T follicular helper cell (primary cell): Measurements from ENCODE around the gene ASCC3.

Experiments used
- DNase-seq: peaks from one replicate; pipeline ENCODE4 v3.0.0-alpha.2; 2020; ENCODE audit warnings: low read depth

The ASCC3 gene

GRCh38 chr6:100726666-100727065 lies 154.5 kb downstream of the ASCC3 start:
- no peak for DNase-seq

DNA sequence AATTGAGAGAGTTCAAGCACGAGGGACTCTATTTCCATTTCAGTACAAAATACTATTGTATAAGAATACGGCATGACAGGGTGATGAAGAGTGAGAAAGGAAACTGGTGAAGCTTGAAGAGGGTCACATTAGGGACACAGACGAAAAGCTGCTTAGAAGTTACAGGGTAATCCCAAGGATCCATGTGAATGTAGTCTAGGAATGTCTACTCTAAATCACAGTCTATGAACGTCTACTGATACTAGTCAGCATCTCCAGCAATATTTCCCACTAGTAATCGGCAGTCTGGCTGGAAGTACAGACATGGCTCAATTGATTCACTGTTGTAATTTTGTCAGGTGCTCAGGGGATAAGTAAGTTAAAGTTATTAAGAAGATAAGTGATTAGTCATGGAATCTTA lies 156.4 kb downstream of the ASCC3 start:
- no peak for DNase-seq

DNA sequence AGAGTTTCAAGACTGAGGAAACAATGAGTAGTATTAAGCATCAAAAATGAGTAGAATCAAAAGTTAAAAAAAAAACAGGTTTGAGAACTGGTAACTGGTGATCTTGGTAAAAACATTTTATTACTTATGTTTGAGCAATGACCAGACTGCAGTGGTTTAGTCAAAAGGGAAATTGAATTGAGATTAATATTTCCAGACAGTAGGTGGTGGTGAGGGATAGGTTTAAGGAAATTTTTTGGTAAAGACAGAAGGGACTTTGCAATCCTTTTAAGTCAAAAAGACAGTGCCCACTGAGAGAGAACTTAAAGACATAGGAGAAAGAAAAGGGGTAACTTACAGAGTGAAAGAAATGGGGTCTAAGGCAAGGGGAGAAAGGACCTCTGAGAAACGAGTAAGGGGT lies 156.9 kb downstream of the ASCC3 start:
- DNase-seq: no peak

GRCh38 chr6:100721256-100721655 lies 159.9 kb downstream of the ASCC3 start:
- DNase-seq: no peak

DNA sequence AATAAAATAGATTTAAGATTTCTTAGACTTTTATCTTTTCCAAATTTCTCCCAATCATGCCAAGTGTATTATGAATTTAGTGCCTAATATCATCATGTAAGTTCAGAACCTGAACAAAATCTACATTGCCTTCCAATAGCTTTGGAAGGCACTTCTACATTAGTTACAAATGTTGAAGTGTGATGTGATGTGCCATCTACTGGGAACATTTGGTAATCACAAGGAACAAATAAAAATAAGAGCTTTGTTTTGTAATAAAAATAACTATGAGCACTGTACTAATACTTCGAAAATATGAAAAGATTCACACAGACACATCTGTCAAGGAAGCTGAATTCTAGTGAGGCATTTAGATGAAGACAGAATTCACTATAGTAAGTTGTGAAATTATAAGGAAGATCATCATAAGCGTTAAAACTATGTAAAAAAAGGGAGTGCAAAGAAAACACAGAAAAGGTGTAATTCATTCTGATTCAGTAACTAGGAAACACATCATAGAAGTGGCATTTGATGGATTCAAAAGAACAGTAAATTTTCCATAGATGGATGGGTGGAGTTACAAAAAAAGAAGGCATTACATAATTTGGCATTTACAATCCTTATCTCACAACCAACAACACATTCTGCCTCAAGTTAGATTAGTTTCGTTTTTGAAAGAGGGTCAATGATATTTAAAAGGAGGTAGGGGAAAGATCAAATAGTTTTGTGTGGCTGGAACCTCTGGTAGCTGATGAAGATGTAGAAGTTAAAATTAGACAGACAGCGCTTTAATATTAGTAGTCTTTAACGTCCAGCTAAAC lies 161.0 kb downstream of the ASCC3 start:
- no peak for DNase-seq

DNA sequence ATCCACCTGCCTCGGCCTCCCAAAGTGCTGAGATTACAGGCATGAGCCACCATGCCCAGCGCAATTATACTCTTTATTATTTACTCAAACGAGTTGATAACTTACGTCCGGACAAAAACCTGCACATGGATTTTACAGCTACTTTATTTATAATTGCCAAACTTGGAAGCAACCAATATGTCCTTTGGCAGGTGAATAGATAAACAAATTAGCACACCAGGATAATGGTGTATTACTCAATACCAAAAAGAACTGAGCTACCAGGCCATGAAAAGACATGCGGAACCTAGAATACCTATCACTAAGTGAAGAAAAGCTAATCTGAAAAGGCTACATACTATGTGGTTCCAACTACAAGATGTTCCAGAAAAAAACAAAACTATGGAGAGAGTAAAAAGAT lies 168.1 kb downstream of the ASCC3 start:
- DNase-seq: no peak

DNA sequence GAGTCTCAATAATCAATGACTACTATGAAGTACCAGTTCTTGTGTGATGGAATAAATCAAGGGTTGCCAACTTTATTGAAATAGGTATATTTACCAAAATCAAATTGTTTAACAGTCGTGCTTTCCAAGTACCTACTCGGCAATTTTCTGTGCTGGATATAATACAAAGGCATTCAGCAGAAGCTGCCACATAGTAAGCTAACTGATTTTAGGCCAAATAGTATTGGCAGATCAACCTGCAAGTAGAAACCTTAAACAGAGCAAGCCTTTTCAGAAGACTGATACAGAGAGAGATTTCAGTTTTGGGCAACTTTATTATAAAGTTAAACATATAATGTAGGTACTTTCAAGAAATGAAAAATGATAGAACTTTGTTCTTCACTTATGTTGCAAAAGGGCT lies 174.6 kb downstream of the ASCC3 start:
- DNase-seq: no peak

DNA sequence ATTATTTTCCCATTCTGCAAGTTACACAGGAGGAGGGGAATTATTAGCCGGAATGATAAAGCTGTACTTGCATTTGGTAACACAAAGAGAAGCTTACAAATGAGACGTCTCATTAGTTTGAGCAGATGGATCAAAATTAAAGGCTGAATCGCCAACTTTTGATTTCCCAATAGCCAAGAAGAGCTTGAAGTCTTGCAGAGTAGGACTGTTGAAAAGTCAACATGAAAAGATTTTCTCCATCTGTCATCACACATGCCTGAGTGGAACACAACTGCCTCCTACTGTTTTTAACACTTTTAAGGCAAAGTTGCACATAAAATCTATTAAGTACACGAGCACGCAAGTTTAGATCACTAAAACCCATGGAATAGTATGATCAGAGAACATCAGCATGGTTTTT lies 176.2 kb downstream of the ASCC3 start:
- DNase-seq: no peak

- DNase-seq: no peak
Measured at GRCh38 chr6:100701728-100702127, 179.4 kb downstream of the ASCC3 start.

DNA sequence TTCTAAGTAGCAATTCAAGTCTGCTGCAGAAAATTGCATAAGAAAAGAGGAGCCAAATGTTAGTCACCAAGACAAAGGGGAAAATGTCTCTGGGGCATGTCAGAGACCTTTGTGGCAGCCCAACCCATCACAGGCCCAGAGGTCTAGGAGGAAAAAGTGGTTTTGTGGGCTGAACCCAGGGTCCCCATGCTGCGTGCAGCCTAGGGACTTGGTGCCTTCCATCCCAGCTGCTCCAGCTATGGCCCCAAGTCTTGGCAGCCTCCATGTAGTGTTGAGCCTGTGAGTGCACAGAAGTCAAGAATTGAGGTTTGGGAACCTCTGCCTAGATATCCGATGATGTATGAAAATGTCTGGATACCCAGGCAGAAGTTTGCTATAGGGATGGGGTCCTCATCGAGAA lies 181.1 kb downstream of the ASCC3 start:
- DNase-seq: no peak

DNA sequence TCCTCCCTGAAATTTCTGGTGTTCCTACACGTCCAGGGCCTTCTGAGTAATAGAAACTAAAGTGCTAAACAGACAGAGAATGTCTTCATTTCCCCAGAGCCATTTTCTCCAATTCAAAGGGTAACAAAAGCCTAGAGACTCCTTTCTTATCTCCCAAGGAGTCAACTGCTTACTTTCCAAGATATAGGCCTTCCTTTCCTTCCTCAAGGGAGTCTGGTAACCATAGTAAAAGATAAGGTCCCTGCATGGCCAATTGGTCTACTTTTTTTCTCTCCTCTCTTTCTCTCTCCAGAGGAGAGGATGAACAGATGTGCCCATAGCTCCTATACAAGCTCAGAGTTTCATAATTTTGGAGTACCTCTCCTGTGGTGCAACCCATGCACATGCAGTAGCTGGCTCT lies 185.7 kb downstream of the ASCC3 start:
- DNase-seq: no peak

DNA sequence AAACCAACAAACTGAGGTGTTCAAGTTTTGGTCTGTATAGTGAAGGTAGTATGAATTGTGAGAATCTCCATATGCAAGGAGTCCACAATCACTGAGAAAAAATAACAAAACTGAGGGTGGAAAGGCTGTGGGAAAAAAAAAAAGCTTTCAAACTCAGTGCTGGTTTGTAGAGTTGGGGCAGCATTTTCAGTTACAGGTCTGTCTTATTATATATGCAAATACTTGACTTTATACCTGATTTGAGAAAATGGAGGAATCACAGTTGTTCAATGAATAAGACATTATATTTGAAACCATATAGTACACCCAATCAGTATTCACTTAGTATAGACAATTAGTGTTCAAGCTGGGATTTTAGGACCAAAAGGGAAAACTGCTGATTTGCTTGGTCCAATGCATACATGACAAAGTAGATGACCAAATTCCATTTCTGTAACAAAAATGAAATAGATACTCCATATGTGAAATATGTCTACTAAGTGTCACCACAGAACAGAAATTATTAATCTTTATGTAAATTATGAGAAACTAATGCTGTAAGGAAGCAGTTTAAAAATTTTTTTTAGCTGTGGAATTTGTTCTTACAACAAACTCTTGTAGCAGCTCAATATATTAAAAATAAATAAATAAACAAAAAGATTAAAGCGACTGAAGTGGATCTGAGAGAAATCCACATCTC lies 187.7 kb downstream of the ASCC3 start:
- no peak for DNase-seq

- DNase-seq: no peak
Measured at GRCh38 chr6:100691972-100692371, 189.2 kb downstream of the ASCC3 start.

DNA sequence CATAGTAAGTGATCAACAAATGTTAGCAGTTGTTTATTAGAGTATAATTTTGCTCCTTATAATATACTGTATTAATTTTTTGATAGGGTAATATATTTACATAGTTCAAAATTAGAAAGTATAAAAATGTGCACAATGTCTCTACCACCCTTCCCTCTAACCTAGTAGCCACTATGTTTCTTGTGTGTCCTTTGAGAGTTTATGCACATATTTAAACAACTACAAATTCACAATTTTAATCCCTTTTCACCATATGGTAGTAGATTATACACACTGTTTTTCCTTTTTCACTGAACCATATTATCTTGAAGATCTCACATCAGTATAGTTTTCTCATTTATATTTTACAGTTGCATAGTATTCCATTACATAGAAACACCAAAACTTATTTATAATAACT lies 194.9 kb downstream of the ASCC3 start:
- DNase-seq: no peak

- DNase-seq: no peak
Measured at GRCh38 chr6:100685747-100686146, 195.4 kb downstream of the ASCC3 start.

GRCh38 chr6:100680163-100680562 lies 201.0 kb downstream of the ASCC3 start:
- DNase-seq: no peak

- no peak for DNase-seq
Measured at GRCh38 chr6:100678027-100678426, 203.1 kb downstream of the ASCC3 start.

- DNase-seq: no peak
Measured at GRCh38 chr6:100677240-100677639, 203.9 kb downstream of the ASCC3 start.

DNA sequence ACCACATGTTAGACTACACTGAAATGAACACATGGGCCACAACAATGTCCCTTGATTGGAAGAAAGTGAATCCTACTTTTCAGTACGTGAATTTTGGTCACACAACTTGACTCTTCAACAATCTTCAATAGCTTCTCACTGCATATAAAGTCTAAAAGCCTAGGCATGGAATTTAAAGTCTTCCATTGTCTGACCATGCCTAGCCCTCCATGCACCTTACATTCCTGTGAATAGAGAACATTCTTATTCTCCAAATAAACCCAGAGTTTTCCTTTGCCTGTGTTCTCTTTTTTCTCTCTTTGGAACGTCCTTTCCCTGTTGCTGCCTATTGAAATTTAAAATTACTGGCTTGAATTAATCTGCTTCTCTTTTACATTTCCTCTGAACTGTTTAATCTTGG lies 207.5 kb downstream of the ASCC3 start:
- no peak for DNase-seq

- no peak for DNase-seq
Measured at GRCh38 chr6:100671740-100672139, 209.4 kb downstream of the ASCC3 start.

DNA sequence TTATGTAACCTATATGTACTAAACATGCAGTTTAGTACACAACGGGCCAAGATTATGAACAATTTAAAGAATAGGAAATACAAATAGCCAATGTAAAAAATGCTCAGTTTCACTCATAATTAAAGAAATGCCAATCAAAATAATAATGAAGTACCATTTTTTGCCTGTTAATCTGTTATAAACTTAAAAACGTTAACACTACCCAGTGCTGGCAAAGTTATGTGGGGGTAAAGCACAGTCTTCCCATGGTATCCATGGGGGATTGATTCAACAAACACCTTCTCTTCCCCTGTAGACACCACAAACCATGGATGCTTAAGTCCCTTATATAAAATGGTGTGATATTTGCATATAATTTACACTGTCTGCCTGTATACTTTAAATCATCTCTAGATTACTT lies 211.1 kb downstream of the ASCC3 start:
- no peak for DNase-seq

DNA sequence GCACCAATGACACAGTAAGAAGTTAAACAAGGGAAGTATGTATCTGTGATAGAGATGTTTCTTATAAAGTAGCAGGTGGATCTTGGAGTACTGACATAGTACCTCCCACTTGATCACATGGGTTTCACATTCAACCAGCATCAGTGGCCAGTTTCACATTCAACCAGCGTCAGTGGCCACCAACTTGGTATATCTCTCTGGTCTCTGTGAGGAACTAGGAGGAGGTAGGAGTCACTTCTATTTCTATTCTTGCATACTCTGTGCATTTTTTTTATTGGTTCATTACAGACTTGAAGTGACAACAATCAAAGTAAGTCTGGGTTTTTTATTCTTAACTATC lies 216.1 kb downstream of the ASCC3 start:
- no peak for DNase-seq

DNA sequence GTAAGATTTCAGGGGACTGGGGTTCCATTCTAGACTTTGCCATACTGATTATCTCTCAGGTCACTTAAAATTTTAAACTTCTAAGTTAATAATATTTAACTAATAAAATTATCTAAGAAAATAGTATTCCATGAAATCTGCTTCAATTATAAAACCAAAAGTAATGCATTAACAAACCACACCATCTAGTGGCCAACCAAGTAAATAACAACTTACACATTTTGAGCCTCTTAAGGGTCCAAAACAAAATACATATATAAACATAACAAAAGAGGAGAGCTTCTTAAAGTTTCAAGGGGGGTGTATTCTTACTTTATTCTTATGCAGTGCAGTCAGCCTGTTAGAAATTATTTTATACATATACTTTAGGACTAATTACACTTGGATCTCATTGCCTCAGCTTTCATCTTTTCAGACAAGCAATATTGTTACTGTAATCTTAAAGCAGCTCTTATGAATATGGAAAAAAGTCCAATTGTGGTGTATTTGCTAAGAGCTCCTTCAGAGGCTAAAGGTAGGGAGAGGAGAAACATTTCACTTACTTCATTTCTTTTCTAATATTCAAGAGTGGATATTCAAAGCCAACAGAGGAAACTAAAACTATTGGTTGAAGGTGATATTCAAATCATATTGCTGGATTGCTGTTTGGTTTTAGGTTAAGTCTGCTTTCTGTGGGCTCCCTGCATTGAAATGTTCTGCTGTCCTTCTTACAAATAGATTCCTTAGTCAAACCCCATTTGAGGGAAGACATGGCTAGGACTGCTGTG lies 216.7 kb downstream of the ASCC3 start:
- no peak for DNase-seq
